DMS114 treated with DMSO at 0.1 percent for 48 hours (cell line): ENCODE data around the gene PLCD4.

Experiments
- DNase-seq: peaks from one replicate; lab custom pipeline; 2025; ENCODE audit not compliant: unreplicated experiment; lab: John Stamatoyannopoulos, UW

PLCD4 gene

DNA sequence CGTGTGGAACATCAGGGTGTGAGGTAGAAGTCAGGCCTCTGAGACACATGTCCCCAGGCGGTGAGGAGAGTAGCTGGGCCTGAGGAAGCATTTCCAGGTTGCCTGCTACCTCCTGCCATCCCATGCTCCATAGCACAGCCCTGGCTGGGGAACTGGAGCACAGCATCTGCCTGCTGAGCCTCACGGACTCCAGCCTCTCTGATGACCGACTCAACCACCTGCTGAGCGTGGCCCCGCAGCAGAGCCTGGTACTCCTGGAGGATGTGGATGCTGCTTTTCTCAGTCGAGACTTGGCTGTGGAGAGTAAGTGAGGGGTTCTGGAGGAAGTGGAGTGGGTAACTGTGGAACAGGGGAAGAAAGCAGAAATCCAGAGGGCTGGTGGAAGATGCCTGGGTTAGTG is 54.7 kb downstream of the PLCD4 start:
- DNase-seq, result no peak

GRCh38 chr2:218662827-218663226 is 55.1 kb downstream of the PLCD4 start:
- no peak for DNase-seq

- no peak for DNase-seq
Measured at GRCh38 chr2:218663901-218664300, 56.2 kb downstream of the PLCD4 start.

- DNase-seq, result no peak
Measured at GRCh38 chr2:218664653-218665052, 57.0 kb downstream of the PLCD4 start.

DNA sequence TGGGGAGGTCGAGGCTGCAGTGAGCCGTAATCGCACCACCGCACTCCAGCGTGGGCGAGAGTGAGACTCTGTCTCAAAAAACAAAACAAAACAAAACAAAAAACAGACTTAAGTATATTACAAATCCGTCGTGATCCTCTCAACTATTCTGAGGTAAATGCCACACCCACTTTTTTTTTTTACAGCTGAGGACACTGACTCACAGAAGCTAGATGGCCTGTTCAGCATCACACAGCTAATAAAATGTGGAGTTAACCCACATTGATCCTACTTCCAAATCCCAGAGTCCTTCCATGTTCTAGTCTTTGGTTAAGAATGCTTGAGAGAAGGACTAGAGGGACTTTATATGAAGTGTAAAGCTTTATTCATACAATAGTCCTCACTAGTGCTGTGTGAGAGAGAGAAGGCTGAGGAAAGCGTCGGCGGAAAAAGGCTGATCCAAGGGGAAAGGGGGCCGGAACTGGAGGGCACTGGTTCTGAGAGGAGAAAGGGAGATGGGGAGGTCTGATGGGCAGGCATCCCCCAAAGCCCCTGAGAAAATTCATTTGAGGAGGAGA is 63.5 kb downstream of the PLCD4 start:
- peak; percentile 23 for DNase-seq

DNA sequence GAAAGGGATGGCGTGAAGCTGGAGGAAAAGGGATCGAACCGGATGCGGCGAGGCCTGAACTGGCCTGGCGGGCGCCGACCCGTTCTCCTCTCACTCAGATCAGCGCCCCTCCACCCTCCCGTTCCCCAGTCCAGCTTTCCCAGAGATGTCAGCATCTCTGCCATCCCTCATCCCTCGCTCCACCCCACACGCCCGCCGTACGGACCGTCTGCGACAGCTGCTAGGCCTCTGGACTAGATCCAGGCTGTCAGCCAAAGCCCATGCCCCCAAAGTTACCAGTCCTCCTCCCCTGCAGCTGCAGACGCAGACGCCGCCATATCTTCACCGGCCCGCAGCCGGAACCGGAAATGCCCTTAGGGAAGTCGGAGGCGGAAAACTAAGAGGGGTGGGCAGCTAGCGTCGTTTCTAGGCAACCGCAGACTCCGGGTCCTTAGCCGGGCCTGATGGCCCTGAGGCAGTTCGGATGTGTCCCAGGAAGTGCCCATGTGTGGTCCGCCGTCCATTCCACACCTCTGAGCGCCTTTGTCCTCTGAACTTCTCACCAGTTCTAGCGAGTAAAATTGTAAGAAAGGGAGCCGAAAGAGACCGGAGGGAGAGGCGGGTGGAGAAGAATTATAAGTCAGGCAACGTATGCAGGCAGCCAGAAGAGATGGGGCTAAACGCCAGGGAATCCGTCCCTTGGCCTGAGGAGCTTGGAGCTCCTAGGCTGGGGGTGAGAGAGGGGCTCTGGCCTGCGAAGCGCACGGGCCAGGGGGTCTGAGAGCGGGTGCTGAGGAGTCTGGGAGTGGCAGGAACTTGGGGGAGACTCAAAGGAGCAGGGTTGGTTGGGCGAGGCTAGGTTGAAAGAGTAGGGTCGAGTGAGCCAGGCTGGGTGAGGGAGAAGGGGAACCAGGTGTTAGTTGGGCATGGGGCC is 64.2 kb downstream of the PLCD4 start, which contains the start of the genes RNF25 and STK36:
Gene RNF25 (minus strand): TSS at position 349 of the 913 bp plus-strand sequence. CDS start 32 bp downstream, at position 317.
Gene STK36 (plus strand): TSS at position 433 of the 913 bp plus-strand sequence. CDS start 744 bp downstream, outside the sequence.
- DNase-seq, result peak; percentile 95

DNA sequence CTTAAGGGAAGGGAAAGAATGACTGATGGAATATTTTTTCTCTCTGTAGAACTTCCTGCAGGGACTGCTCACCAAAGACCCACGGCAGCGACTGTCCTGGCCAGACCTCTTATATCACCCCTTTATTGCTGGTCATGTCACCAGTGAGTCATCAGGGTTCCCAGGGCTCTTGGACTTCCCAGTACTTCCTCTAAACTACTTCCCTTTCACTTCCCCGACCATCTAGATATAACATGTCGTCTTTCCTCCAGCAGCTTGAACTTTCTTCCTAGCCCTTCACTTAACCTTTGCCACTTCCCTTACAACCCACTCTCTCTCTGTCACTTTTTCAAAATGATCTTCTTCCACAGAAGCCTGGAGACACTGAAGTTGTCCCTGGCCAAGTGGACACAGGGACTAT is 71.4 kb downstream of the PLCD4 start:
- no peak for DNase-seq

- DNase-seq, result no peak
Measured at GRCh38 chr2:218680061-218680460, 72.4 kb downstream of the PLCD4 start.
